HCT116 (cell line): Measurements from ENCODE around the gene SACM1L. TPM values are rescaled to one million over a fixed set of nuclear protein-coding genes. Genes with fewer than 3 reads are reported as not detected.

Experiments used
- ATAC-seq: fragments of 200-7000 bp; cut with Tn5 transposase; 2 replicates; pipeline ENCODE4 v1.9.1; 2020; ENCODE audit warnings: mild to moderate bottlenecking, moderate library complexity
- BruUV-seq: library from RNA; stranded (reverse); fragments of 400-500 nt; replicated peaks from 2 replicates; lab custom pipeline; 2021; lab: Mats Ljungman, UMichigan
- CTCF ChIA-PET: fragments of 300-600 bp; sonication (Branson Sonifier 250); formaldehyde crosslinking; loops from one replicate; lab custom pipeline; 2021; ENCODE audit warnings: antibody characterized with exemption; lab: Charles Lee
- POLR2A ChIA-PET: fragments of 300-600, 350-600 bp; sonication (Branson Sonifier 250); formaldehyde crosslinking; loops from one replicate; lab custom pipeline; 2021; ENCODE audit warnings: antibody characterized with exemption; lab: Charles Lee
- RAD21 ChIA-PET, 2 experiments: fragments of 300-600 bp; sonication (Branson Sonifier 250); formaldehyde crosslinking; loops; one replicate each; lab custom pipeline; 2023; ENCODE audit warnings: low total read pairs in 2 of 2; ENCODE audit not compliant: uncharacterized antibody in 2 of 2, unreplicated experiment in 2 of 2, low non-redundant PET in 1 of 2; lab: Charles Lee
- DNase-seq: peaks from one replicate; pipeline ENCODE4 v3.0.0-alpha.2; 2010; ENCODE audit warnings: low read depth, low spot score
- H2AFZ ChIP-seq: fragments of 200-600 bp; shearing (Covaris generic), sonication (generic); 2 replicates; pipeline ENCODE4 v1.6.1; 2017; ENCODE audit warnings: low read depth, mixed run types, mixed read lengths, antibody characterized with exemption, low read length; ENCODE audit not compliant: poor library complexity, severe bottlenecking
- H3K27ac ChIP-seq: 2 replicates; pipeline ENCODE4 v1.5.1; 2012; ENCODE audit warnings: low read depth, low read length
- H3K27me3 ChIP-seq: fragments of 200-600 bp; sonication (generic); 2 replicates; pipeline ENCODE4 v1.6.1; 2016; ENCODE audit warnings: mixed run types, low read length, mixed read lengths; ENCODE audit not compliant: insufficient read depth
- H3K36me3 ChIP-seq, 2 experiments: fragments of 200-500 bp in 1 of 2; fragments of 200-600 bp in 1 of 2; sonication (Bioruptor generic) in 1 of 2; sonication (generic) in 1 of 2; 2 replicates each; pipeline versions ENCODE4 v1.5.1 to v1.6.1; 2014 to 2016; ENCODE audit warnings: low read length in 2 of 2, inconsistent platforms in 1 of 2, mixed read lengths in 1 of 2, mixed run types in 1 of 2; ENCODE audit not compliant: insufficient read depth in 2 of 2, control insufficient read depth in 1 of 2
- H3K4me1 ChIP-seq, 2 experiments: fragments of 200-600 bp in 1 of 2; sonication (generic) in 1 of 2; 2 replicates each; pipeline versions ENCODE4 v1.5.1 to v1.6.1; 2012 to 2017; ENCODE audit warnings: low read length in 2 of 2, inconsistent platforms in 1 of 2, mild to moderate bottlenecking in 1 of 2, mixed read lengths in 1 of 2, mixed run types in 1 of 2, moderate library complexity in 1 of 2; ENCODE audit not compliant: insufficient read depth in 2 of 2, control insufficient read depth in 1 of 2
- H3K4me2 ChIP-seq: fragments of 200-600 bp; sonication (generic); 2 replicates; pipeline ENCODE4 v1.6.1; 2017; ENCODE audit warnings: mixed run types, low read length, mixed read lengths
- H3K4me3 ChIP-seq, 2 experiments: fragments of 200-600 bp in 1 of 2; sonication (generic) in 1 of 2; replicated peaks in 1 of 2; 2 replicates each; pipeline ENCODE4 v1.5.1; 2011 to 2016; ENCODE audit warnings: low read length in 2 of 2, control low read depth in 1 of 2, low read depth in 1 of 2, mild to moderate bottlenecking in 1 of 2, mixed read lengths in 1 of 2, mixed run types in 1 of 2
- H3K79me2 ChIP-seq: fragments of 200-600 bp; sonication (generic); 2 replicates; pipeline ENCODE4 v1.6.1; 2017; ENCODE audit warnings: mild to moderate bottlenecking, mixed run types, low read length, moderate library complexity, mixed read lengths; ENCODE audit not compliant: insufficient read depth
- H3K9ac ChIP-seq: fragments of 200-600 bp; sonication (generic); 2 replicates; pipeline ENCODE4 v1.6.1; 2016; ENCODE audit warnings: low read length, mixed read lengths
- H3K9me2 ChIP-seq: fragments of 200-600 bp; sonication (generic), shearing (Covaris generic); 2 replicates; pipeline ENCODE4 v1.6.1; 2017; ENCODE audit warnings: mixed run types, mild to moderate bottlenecking, moderate library complexity; ENCODE audit not compliant: insufficient read depth
- H3K9me3 ChIP-seq, 2 experiments: fragments of 200-500 bp in 1 of 2; fragments of 200-600 bp in 1 of 2; sonication (Bioruptor generic) in 1 of 2; sonication (generic) in 1 of 2; 2 replicates each; pipeline ENCODE4 v1.6.1; 2014 to 2017; ENCODE audit warnings: low read length in 2 of 2, mixed read lengths in 2 of 2, inconsistent platforms in 1 of 2, low read depth in 1 of 2, mild to moderate bottlenecking in 1 of 2, mixed run types in 1 of 2, moderate library complexity in 1 of 2; ENCODE audit not compliant: control insufficient read depth in 1 of 2, insufficient read depth in 1 of 2
- H4K20me1 ChIP-seq: fragments of 200-600 bp; sonication (generic), shearing (Covaris generic); 2 replicates; pipeline ENCODE4 v1.6.1; 2017; ENCODE audit warnings: mixed run types, mild to moderate bottlenecking, moderate library complexity; ENCODE audit not compliant: insufficient read depth
- ATF3 ChIP-seq: IDR thresholded peaks from 2 replicates; pipeline ENCODE4 v1.6.1; 2012
- CBX3 ChIP-seq: IDR thresholded peaks from 2 replicates; pipeline ENCODE4 v1.6.1; 2012; ENCODE audit warnings: low read depth
- CEBPB ChIP-seq: IDR thresholded peaks from 2 replicates; pipeline ENCODE4 v1.6.1; 2012; ENCODE audit warnings: low read depth
- CTCF ChIP-seq, 3 experiments: fragments of 200-600 bp in 1 of 3; sonication (generic) in 1 of 3; IDR thresholded peaks in 2 of 3; conservative IDR thresholded peaks in 1 of 3; 2 replicates each; pipeline ENCODE4 v1.5.1; 2012 to 2017; ENCODE audit warnings: low read depth in 2 of 3, low read length in 2 of 3, antibody characterized with exemption in 1 of 3, borderline replicate concordance in 1 of 3, control low read depth in 1 of 3, mild to moderate bottlenecking in 1 of 3, mixed read lengths in 1 of 3, mixed run types in 1 of 3, moderate library complexity in 1 of 3; ENCODE audit not compliant: insufficient read depth in 1 of 3
- EGR1 ChIP-seq: IDR thresholded peaks from 2 replicates; pipeline ENCODE4 v1.6.1; 2012; ENCODE audit warnings: low read depth
- EZH2 ChIP-seq: fragments of 200-600 bp; sonication (generic); IDR thresholded peaks from 2 replicates; pipeline ENCODE4 v1.6.1; 2017; ENCODE audit warnings: antibody characterized with exemption, mixed run types
- EZH2phosphoT487 ChIP-seq: fragments of 200-600 bp; IDR thresholded peaks from 2 replicates; pipeline ENCODE4 v1.6.1; 2018; ENCODE audit warnings: antibody characterized with exemption, borderline replicate concordance
- JUND ChIP-seq: IDR thresholded peaks from 2 replicates; pipeline ENCODE4 v1.6.1; 2012
- MAX ChIP-seq: IDR thresholded peaks from 2 replicates; pipeline ENCODE4 v1.6.1; 2012
- RAD21 ChIP-seq: IDR thresholded peaks from 2 replicates; pipeline ENCODE4 v1.6.1; 2012; ENCODE audit warnings: low read depth, mild to moderate bottlenecking
- SP1 ChIP-seq: IDR thresholded peaks from 2 replicates; pipeline ENCODE4 v1.6.1; 2012; ENCODE audit warnings: low read depth
- ZBTB33 ChIP-seq: IDR thresholded peaks from 2 replicates; pipeline ENCODE4 v1.6.1; 2011; ENCODE audit warnings: mild to moderate bottlenecking, low read length, moderate library complexity; ENCODE audit not compliant: insufficient replicate concordance; ENCODE audit errors: extremely low read depth
- ZFX ChIP-seq: fragments of 450-650 bp; IDR thresholded peaks from 2 replicates; pipeline ENCODE4 v1.6.1; 2017
- ZNF274 ChIP-seq: fragments of 200-500 bp; sonication (Bioruptor generic); IDR thresholded peaks from 2 replicates; pipeline ENCODE4 v1.6.1; 2014; ENCODE audit warnings: mild to moderate bottlenecking, low read depth, low read length, inconsistent platforms
- intact Hi-C: fragments of 100-400 bp; cut with micrococcal nuclease; formaldehyde crosslinking; loops from 2 replicates; pipeline ENCODE4 v1.10.0; 2022
- total RNA-seq: library from RNA; stranded (reverse); gene quantifications from one replicate; pipeline ENCODE4 v1.2.1, GENCODE V29; 2021; ENCODE audit not compliant: unreplicated experiment

SACM1L gene
- total RNA-seq, 1 experiment from 2014 or later, result 27.3 TPM

- TF ChIP-seq CTCF (IDR thresholded peaks at IDR 0.05 in 2 of 3, conservative IDR thresholded peaks at IDR 0.05 in 1 of 3; ENCODE audit: borderline replicate concordance in 1 of 3, insufficient read depth in 1 of 3, low read depth in 2 of 3, low read length in 2 of 3) (no peak), JUND (no peak), EGR1 (no peak), ZFX (no peak)
- CTCF ChIA-PET, result no interaction called here
- no peak overlapping the region for H3K4me2 ChIP-seq
- peaks cover 4% of the 10 kb centered on the region; the same call in 1 of the 2 replicates for H3K9me2 ChIP-seq
- POLR2A ChIA-PET, result no interaction called here
- no peaks in the 10 kb centered on the region for H4K20me1 ChIP-seq
- H2AFZ ChIP-seq, result no peak overlapping the region
- ATAC-seq (no peak), DNase-seq (no peak)
- intact Hi-C loops, result no loop called here
- no peaks in the 10 kb centered on the region for H3K4me1 ChIP-seq
- no peaks in the 10 kb centered on the region for H3K79me2 ChIP-seq
- no peaks in the 10 kb centered on the region for H3K27me3 ChIP-seq
- BruUV-seq, result no TSS peak
- H3K27ac ChIP-seq, result no peak overlapping the region
- no peaks in the 10 kb centered on the region for H3K9me3 ChIP-seq
- no peak overlapping the region for H3K9ac ChIP-seq
- H3K36me3 ChIP-seq, result no peaks in the 10 kb centered on the region
- H3K4me3 ChIP-seq, result no peak overlapping the region
- RAD21 ChIA-PET, result no interaction called here
These were observed 63.9 kb downstream of the SACM1L start for GRCh38 chr3:45753095-45753494.

- ChIA-PET RAD21 (no interaction called here), POLR2A (no interaction called here), CTCF (no interaction called here)
- no peak overlapping the region for H3K4me2 ChIP-seq
- peaks cover 4% of the 10 kb centered on the region; the same call in 1 of the 2 replicates for H3K9me2 ChIP-seq
- H3K27me3 ChIP-seq, result no peaks in the 10 kb centered on the region
- ATAC-seq, result no peak
- no peaks in the 10 kb centered on the region for H3K79me2 ChIP-seq
- H3K9me3 ChIP-seq, result no peaks in the 10 kb centered on the region
- no peaks in the 10 kb centered on the region for H4K20me1 ChIP-seq
- no peak overlapping the region for H3K27ac ChIP-seq
- no peak for DNase-seq
- no peak overlapping the region for H3K9ac ChIP-seq
- H3K4me1 ChIP-seq, result no peaks in the 10 kb centered on the region
- no peak overlapping the region for H3K4me3 ChIP-seq
- H3K36me3 ChIP-seq, result no peaks in the 10 kb centered on the region
- intact Hi-C loops, result no loop called here
- BruUV-seq, result no TSS peak
- no peak overlapping the region for H2AFZ ChIP-seq
- TF ChIP-seq ZBTB33, result no peak
- no peak for TF ChIP-seq CBX3
- TF ChIP-seq SP1, result no peak
- no peak for TF ChIP-seq ZNF274
- no peak for TF ChIP-seq CTCF (IDR thresholded peaks at IDR 0.05 in 2 of 3, conservative IDR thresholded peaks at IDR 0.05 in 1 of 3; ENCODE audit: borderline replicate concordance in 1 of 3, insufficient read depth in 1 of 3, low read depth in 2 of 3, low read length in 2 of 3)
- TF ChIP-seq RAD21, result no peak
- TF ChIP-seq CEBPB, result no peak
- TF ChIP-seq MAX, result no peak
- TF ChIP-seq EZH2, result no peak
- TF ChIP-seq ZFX, result no peak
- no peak for TF ChIP-seq EGR1
- no peak for TF ChIP-seq JUND
- TF ChIP-seq EZH2phosphoT487, result no peak
- no peak for TF ChIP-seq ATF3
These were observed 65.3 kb downstream of the SACM1L start for GRCh38 chr3:45754461-45754860.
